Ishikawa (cell line): ENCODE measurements around the gene MUC15.

Experiments
- CEBPB ChIP-seq: IDR thresholded peaks from 2 replicates; pipeline ENCODE4 v1.6.1; 2012
- EGR1 ChIP-seq: IDR thresholded peaks from 2 replicates; pipeline ENCODE4 v1.6.1; 2012
- EP300 ChIP-seq: IDR thresholded peaks from 2 replicates; pipeline ENCODE4 v1.6.1; 2012; ENCODE audit warnings: borderline replicate concordance
- TAF1 ChIP-seq: IDR thresholded peaks from 2 replicates; pipeline ENCODE4 v1.6.1; 2012; ENCODE audit warnings: low read depth, mild to moderate bottlenecking
- TCF12 ChIP-seq: IDR thresholded peaks from 2 replicates; pipeline ENCODE4 v1.6.1; 2012; ENCODE audit warnings: low read depth
- ZBTB7A ChIP-seq: IDR thresholded peaks from 2 replicates; pipeline ENCODE4 v1.6.1; 2012; ENCODE audit warnings: low read depth
- TF ChIP-seq, protein P1 (sequence below): IDR thresholded peaks from 2 replicates; pipeline ENCODE4 v1.6.1; 2012; ENCODE audit warnings: low read depth, mild to moderate bottlenecking

DNA sequence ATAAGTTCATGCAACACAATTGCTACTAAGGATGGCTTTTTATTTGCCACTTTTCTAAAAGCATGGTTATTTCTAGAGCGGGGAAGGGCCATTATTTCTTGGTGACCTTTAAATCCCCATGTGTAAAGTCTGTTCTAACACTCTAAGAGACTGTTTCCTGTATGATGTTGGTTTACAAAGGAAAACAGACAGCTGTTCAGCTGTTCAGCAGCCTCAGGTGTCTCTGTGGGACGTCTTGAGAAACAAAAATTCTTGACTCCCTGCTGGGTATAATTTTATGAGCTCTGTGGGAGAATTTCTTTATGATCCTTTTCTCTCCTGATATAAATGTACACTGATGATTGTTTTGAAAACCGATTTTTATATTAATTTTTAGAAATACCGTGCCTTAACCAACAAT lies 13.9 kb downstream of the MUC15 start:
- TF ChIP-seq EGR1: no peak
- TF ChIP-seq TAF1: no peak
- TF ChIP-seq, protein P1, sequence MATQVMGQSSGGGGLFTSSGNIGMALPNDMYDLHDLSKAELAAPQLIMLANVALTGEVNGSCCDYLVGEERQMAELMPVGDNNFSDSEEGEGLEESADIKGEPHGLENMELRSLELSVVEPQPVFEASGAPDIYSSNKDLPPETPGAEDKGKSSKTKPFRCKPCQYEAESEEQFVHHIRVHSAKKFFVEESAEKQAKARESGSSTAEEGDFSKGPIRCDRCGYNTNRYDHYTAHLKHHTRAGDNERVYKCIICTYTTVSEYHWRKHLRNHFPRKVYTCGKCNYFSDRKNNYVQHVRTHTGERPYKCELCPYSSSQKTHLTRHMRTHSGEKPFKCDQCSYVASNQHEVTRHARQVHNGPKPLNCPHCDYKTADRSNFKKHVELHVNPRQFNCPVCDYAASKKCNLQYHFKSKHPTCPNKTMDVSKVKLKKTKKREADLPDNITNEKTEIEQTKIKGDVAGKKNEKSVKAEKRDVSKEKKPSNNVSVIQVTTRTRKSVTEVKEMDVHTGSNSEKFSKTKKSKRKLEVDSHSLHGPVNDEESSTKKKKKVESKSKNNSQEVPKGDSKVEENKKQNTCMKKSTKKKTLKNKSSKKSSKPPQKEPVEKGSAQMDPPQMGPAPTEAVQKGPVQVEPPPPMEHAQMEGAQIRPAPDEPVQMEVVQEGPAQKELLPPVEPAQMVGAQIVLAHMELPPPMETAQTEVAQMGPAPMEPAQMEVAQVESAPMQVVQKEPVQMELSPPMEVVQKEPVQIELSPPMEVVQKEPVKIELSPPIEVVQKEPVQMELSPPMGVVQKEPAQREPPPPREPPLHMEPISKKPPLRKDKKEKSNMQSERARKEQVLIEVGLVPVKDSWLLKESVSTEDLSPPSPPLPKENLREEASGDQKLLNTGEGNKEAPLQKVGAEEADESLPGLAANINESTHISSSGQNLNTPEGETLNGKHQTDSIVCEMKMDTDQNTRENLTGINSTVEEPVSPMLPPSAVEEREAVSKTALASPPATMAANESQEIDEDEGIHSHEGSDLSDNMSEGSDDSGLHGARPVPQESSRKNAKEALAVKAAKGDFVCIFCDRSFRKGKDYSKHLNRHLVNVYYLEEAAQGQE: no peak
- no peak; the same call in 1 of the 2 replicates for TF ChIP-seq TCF12
- no peak for TF ChIP-seq CEBPB
- TF ChIP-seq EP300: no peak
- TF ChIP-seq ZBTB7A: no peak
